ENCODE results near the gene S100A4.
"Not testable (repeated sequence)": the region's sequence is repeated elsewhere in the genome, so short reads cannot be mapped to it uniquely, and the experiment has no call there.

Gene S100A4

GRCh38 chr1:153565529-153566374 lies 20.1 kb upstream of the S100A4 start, which contains the start of gene S100A2:
S100A2 (minus strand) TSS chr1:153565844; CDS start chr1:153563877, 1,967 bp downstream.
- H3K4me3 ChIP-seq: peak within 1 kb of the TSS in 1 of 2 donors; percentile 15
- H3K27ac ChIP-seq: peak within 1 kb of the TSS; percentile 94 to 95
- H3K27me3 ChIP-seq: no peaks in the 10 kb centered on the region
- peaks cover 15 to 43% (median 39%) of the 10 kb centered on the region in 4 donors for H3K4me1 ChIP-seq
- peak; percentile 79 to 89 for DNase-seq
- H3K36me3 ChIP-seq: no peaks in the 10 kb centered on the region
- intact Hi-C loops (cut with DNase I; ENCODE audit: low total_unique reads): loop anchor here (5.0 kb wide), 1 partner anchor 107 kb away; the partner anchor contains the start of gene ILF2
- H3K9me3 ChIP-seq: no peaks in the 10 kb centered on the region
- TF ChIP-seq, protein P1, sequence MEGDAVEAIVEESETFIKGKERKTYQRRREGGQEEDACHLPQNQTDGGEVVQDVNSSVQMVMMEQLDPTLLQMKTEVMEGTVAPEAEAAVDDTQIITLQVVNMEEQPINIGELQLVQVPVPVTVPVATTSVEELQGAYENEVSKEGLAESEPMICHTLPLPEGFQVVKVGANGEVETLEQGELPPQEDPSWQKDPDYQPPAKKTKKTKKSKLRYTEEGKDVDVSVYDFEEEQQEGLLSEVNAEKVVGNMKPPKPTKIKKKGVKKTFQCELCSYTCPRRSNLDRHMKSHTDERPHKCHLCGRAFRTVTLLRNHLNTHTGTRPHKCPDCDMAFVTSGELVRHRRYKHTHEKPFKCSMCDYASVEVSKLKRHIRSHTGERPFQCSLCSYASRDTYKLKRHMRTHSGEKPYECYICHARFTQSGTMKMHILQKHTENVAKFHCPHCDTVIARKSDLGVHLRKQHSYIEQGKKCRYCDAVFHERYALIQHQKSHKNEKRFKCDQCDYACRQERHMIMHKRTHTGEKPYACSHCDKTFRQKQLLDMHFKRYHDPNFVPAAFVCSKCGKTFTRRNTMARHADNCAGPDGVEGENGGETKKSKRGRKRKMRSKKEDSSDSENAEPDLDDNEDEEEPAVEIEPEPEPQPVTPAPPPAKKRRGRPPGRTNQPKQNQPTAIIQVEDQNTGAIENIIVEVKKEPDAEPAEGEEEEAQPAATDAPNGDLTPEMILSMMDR (IDR thresholded peaks at IDR 0.05): no peak

DNA sequence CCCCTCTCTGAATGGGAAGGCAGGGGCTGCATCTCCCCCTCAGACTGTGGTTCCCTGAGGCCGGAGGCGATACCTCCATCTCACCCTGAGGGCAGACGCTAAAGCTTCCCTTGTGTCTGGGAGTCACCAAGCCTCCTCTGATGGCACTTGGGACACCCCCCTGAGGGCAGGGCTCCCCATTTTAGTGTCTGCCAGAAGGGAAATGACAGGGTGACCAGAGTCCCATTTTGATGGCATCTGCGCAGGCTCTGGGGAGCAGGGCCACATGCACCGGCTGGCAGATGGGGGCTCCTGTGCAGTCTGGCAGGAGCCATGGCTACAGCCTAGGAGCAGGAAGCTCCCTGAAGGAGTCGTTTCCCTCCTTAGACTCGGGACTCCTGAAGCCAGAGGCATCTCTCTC lies 18.4 kb upstream of the S100A4 start:
- H3K4me1 ChIP-seq: peaks cover 15 to 42% (median 38%) of the 10 kb centered on the region in 4 donors
- no peaks in the 10 kb centered on the region for H3K9me3 ChIP-seq
- no peaks in the 10 kb centered on the region for H3K36me3 ChIP-seq
- no peaks in the 10 kb centered on the region for H3K27me3 ChIP-seq
- peak overlapping the region; percentile 33 to 94 for H3K27ac ChIP-seq
- no peak for DNase-seq
- intact Hi-C loops (cut with DNase I; ENCODE audit: low total_unique reads): no loop called here
- H3K4me3 ChIP-seq: no peak overlapping the region
- TF ChIP-seq, protein P1 (IDR thresholded peaks at IDR 0.05): no peak

- Histone ChIP-seq H3K27ac (no peak overlapping the region), H3K36me3 (no peaks in the 10 kb centered on the region), H3K27me3 (no peaks in the 10 kb centered on the region), H3K4me3 (no peak overlapping the region), H3K4me1 (peaks cover 14 to 37% (median 34%) of the 10 kb centered on the region in 4 donors), H3K9me3 (no peaks in the 10 kb centered on the region)
- DNase-seq: no peak
- intact Hi-C loops (cut with DNase I; ENCODE audit: low total_unique reads): no loop called here
- TF ChIP-seq, protein P1 (IDR thresholded peaks at IDR 0.05): no peak
These were observed 17.9 kb upstream of the S100A4 start for GRCh38 chr1:153563483-153563901.

DNA sequence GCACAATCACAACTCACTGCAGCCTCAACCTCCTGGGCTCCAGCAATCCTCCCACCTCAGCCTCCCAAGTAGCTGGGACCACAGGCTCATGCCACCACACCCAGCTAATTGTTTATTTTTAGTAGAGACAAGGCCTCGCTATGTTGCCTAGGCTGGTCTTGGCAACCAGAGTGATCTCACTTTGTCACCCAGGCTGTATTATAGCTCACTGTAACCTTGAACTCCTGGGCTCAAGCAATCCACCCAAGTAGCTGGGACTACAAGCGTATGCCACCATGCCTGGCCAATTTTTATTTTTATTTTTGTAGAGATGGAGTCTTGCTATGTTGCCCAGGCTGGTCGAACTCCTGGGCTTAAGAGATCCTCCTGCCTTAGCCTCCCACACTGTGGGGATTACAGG lies 16.4 kb upstream of the S100A4 start:
- H3K36me3 ChIP-seq; intact Hi-C loops (cut with DNase I; ENCODE audit: low total_unique reads); H3K4me3 ChIP-seq; H3K9me3 ChIP-seq; H3K27ac ChIP-seq; H3K27me3 ChIP-seq; DNase-seq: not testable (repeated sequence)
- H3K4me1 ChIP-seq: peaks cover 10 to 22% (median 19%) of the 10 kb centered on the region in 4 donors

- Histone ChIP-seq H3K27me3 (no peaks in the 10 kb centered on the region), H3K4me1 (peaks cover 10 to 18% (median 14%) of the 10 kb centered on the region in 4 donors), H3K36me3 (no peaks in the 10 kb centered on the region), H3K27ac (no peak overlapping the region), H3K4me3 (no peak overlapping the region), H3K9me3 (no peaks in the 10 kb centered on the region)
- intact Hi-C loops (cut with DNase I; ENCODE audit: low total_unique reads): no loop called here
- TF ChIP-seq, protein P1 (IDR thresholded peaks at IDR 0.05): no peak
- no peak for DNase-seq
These were observed 15.9 kb upstream of the S100A4 start for GRCh38 chr1:153561466-153561985.

Data from tibial artery (tissue), 4 donors.